NB4 (cell line): ENCODE measurements around the gene TMEM94.
"Not testable (repeated sequence)": the region's sequence is repeated elsewhere in the genome, so short reads cannot be mapped to it uniquely, and the experiment has no call there.

Experiments used
- DNase-seq: peaks from one replicate; pipeline ENCODE4 v3.0.0; 2010; ENCODE audit warnings: low read depth
- H3K4me3 ChIP-seq: one replicate; pipeline ENCODE4 v1.5.1; 2011; ENCODE audit warnings: mild to moderate bottlenecking, low read depth, low read length, moderate library complexity
- CTCF ChIP-seq: IDR thresholded peaks from one replicate; pipeline ENCODE4 v1.5.1; 2012; ENCODE audit warnings: low read depth, low read length
- MAX ChIP-seq: IDR thresholded peaks from 2 replicates; pipeline ENCODE4 v1.6.1; 2011; ENCODE audit warnings: low read depth, low read length
- MYC ChIP-seq: IDR thresholded peaks from 2 replicates; pipeline ENCODE4 v1.6.1; 2011; ENCODE audit warnings: low read depth, low read length
- POLR2A ChIP-seq: IDR thresholded peaks from 2 replicates; pipeline ENCODE4 v1.6.1; 2011; ENCODE audit warnings: mild to moderate bottlenecking; ENCODE audit not compliant: insufficient read length; ENCODE audit errors: extremely low read depth

Gene TMEM94

GRCh38 chr17:75433218-75433783, 23.1 kb upstream of the TMEM94 start:
- no peak for DNase-seq
- H3K4me3 ChIP-seq, result no peak overlapping the region
- TF ChIP-seq MYC, result no peak
- TF ChIP-seq MAX, result no peak
- no peak for TF ChIP-seq CTCF
- TF ChIP-seq POLR2A, result no peak

- not testable (repeated sequence) for DNase-seq, H3K4me3 ChIP-seq
Measured at GRCh38 chr17:75434433-75434832, 22.0 kb upstream of the TMEM94 start.

GRCh38 chr17:75437404-75437803, 19.0 kb upstream of the TMEM94 start:
- H3K4me3 ChIP-seq, DNase-seq: not testable (repeated sequence)

GRCh38 chr17:75439287-75439686, 17.1 kb upstream of the TMEM94 start:
- TF ChIP-seq CTCF (no peak), MYC (no peak), MAX (no peak), POLR2A (no peak)
- no peak for DNase-seq
- no peak overlapping the region for H3K4me3 ChIP-seq

GRCh38 chr17:75440738-75441448, 15.5 kb upstream of the TMEM94 start:
- no peak for DNase-seq
- no peak overlapping the region for H3K4me3 ChIP-seq
- TF ChIP-seq POLR2A (no peak), CTCF (no peak), MYC (no peak), MAX (no peak)

- H3K4me3 ChIP-seq, result no peak overlapping the region
- TF ChIP-seq CTCF (no peak), MYC (no peak), POLR2A (no peak), MAX (no peak)
- no peak for DNase-seq
Measured at GRCh38 chr17:75442168-75443103, 14.0 kb upstream of the TMEM94 start.
